GM15510 (cell line): Measurements from ENCODE around the gene PRICKLE4.
A peak's percentile ranks its signal among the peaks of the same experiment; 100 is the strongest.

Experiments used
- POLR2A ChIP-seq: IDR thresholded peaks from 3 replicates; pipeline ENCODE4 v1.6.1; 2011; ENCODE audit warnings: borderline replicate concordance; ENCODE audit not compliant: insufficient read length; ENCODE audit errors: extremely low read depth

Gene PRICKLE4, protein sequence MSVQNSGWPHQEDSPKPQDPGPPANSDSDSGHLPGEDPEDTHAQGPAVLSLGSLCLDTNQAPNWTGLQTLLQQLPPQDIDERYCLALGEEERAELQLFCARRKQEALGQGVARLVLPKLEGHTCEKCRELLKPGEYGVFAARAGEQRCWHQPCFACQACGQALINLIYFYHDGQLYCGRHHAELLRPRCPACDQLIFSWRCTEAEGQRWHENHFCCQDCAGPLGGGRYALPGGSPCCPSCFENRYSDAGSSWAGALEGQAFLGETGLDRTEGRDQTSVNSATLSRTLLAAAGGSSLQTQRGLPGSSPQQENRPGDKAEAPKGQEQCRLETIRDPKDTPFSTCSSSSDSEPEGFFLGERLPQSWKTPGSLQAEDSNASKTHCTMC

DNA sequence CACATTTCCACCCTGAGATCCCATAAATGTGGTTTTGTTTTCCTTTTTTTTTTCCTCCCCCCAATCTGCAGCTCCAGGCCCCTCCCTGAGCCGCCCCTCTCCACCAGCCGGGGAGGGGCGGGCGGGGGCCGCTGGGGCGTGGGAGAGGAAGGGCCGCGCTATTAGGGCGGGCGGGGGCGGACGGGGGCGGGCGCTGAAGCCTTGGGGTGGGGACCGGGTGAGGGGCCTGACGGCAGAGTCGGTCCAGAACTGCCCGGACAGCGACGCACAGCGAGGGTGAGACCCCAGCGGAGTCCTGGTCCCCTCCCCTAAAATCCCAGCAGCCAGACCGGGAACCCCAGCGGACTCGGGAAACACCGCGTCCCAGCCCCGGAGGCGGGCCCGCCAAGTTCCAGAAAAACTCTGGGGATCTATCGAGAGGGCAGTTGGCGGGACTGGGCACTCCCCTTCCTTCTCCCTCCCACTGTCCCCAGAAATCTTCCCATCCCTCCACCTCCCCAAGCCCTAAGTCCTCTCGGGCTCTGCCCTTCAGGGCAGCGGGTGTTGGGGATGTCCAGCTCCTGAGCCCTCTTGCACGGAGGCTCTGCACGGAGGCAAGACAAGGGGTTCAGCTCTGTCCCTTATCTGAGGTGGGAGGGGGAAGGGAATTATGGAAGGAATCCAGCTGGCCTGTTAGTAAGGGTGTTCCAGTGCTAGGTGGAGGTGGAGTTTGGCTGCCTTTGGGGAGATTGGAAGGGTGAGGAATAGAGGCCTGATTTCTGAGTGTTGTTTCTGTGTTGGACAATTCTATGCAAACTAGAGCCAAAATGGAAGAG is at the start of gene PRICKLE4:
Gene PRICKLE4, plus strand, starts transcription at position 232 of the 815 bp plus-strand sequence. CDS start 2,692 bp downstream, outside the sequence.
- TF ChIP-seq POLR2A = no peak

DNA sequence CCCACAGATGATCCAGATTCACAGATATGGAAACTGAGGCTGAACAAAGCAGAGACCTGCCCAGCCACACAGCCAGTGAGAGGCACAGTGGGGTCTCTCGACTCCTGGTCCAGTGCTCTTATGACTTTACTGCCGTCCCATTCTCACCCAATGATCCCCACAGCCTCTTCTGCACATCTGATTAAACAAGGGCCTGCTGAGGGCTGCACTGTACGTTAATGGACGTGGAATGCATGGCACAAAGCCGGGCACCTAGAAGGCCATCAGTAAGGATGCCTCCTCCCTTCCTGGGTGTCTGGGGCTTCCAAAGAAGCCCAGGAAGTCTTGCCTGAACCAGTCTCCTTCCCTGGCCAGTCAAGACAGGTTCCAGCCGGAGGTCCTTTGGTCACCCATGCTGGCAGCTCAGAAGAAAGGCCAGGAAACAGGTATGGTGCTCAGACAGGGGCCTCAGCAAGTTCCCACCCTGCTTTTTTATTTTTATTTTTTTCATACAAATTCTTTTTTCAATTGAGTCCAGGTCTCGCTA is 49.0 kb upstream of the PRICKLE4 start:
- TF ChIP-seq POLR2A = no peak

DNA sequence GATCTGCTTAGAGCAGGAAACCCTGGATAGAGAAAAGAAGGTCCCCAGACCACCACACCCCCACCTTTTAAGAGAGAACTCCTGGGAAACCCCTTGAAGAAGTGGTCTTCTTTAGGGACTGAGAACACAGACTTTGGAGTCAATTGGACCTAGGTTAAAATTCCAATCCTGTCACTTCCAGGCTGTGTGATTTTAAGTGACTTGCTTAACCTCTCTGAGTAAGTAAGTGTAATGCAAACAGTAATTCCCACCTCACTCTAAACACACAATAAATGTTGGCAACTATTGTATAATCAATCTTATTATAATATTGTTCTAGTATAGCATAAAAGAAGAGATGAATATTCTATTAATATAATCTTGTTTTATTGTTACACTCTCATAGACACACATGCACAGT is 48.4 kb upstream of the PRICKLE4 start:
- no peak for TF ChIP-seq POLR2A

DNA sequence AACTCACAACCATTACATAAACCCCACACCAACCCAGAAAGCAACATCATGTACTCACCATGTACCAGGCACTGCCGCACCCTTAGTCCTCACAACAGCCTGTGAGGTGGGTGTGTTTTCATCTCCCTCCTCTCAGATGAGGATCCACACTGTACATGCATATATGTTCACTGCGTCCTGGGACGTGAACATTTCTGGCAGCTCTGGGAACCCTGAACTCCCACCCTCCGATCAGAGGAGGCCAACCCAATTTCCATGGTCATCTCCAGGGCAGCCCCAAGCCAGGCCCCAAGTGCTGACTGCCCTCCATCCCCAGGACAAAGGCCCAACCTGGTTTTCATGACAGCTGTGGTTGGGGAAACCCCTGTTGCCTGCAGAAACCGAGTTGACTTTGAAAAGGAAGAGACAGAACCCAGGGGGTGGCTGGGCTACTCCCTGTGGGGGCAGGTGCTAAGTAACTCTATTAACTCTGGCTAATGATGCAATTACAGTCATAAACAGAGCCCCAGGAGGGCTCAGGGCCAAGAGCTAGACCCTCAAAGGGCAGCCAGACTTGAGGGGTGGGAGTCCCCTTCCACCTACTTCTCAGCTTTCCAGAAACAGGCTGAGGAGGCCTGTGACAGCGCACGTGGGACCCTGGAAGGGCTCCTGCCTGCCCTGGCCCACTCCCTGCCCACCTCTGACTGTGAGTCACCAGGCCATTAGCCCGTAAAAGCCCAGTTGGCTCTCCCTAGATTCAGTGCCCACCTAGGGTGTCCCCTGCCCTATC is 47.8 kb upstream of the PRICKLE4 start:
- peak; percentile 37 for TF ChIP-seq POLR2A

DNA sequence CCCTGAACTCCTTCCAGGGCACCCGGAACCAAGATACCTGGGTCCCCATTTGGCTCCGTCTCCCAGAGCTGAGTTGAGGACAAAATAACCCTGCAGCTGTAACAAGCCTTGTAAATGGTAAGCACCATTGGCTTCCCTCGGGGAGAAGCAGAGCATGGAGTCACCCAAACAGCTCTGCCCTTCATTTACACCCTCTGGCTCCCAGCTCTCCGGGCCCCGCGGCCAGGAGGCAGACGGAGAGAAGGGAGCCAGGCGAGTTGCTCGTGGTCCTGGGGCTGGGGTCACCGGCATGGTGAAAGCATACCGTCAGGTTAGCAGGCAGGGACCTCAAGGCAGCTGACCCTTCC is 47.2 kb upstream of the PRICKLE4 start:
- no peak for TF ChIP-seq POLR2A

DNA sequence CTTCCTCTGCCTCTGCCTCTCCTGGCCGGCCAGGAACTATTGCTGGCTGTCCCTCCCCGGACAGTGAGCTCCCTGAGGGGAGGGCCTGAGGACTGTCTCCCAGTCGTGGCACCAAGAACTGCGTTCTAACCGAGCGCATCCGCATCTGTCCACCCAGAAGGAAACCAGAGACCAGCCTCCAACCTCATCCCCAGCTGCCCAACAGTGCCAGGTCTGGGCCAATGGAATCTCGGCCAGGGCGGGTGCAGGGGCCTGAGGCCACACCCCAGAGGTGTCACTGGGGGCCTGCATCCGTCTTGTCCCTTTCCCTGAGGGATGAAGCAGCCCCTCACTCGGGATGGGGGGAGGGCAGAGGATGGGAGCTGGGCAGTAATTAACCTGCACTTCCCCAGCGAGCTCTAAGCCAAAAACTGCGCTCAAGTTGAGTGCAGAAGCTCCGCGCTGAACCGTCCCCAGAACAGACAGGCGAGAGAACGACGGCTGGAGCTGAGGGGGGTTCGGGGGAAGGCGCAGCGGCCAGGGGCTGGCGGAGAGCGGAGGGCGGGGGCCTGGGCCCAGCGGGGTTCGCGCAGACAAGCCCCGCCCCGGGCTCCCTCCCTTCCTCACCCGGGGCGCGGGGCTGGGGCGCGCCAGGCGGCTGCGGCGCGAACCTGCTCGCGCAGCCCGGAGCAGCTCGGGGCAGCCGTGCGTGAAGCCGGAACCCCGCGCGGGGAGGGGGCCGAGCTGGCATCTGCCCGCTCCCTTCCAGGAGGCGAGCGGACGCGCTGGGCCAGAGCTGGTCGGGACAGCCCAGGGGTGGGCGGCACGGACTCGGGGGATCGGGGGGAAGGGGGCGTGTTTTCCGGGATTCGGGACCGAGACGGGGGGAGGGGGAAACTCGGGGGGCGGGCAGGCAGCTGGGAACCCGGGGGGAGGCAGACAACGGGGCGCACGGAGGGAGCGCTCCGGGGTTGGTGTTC is 46.6 kb upstream of the PRICKLE4 start:
- TF ChIP-seq POLR2A = peak; percentile 62

DNA sequence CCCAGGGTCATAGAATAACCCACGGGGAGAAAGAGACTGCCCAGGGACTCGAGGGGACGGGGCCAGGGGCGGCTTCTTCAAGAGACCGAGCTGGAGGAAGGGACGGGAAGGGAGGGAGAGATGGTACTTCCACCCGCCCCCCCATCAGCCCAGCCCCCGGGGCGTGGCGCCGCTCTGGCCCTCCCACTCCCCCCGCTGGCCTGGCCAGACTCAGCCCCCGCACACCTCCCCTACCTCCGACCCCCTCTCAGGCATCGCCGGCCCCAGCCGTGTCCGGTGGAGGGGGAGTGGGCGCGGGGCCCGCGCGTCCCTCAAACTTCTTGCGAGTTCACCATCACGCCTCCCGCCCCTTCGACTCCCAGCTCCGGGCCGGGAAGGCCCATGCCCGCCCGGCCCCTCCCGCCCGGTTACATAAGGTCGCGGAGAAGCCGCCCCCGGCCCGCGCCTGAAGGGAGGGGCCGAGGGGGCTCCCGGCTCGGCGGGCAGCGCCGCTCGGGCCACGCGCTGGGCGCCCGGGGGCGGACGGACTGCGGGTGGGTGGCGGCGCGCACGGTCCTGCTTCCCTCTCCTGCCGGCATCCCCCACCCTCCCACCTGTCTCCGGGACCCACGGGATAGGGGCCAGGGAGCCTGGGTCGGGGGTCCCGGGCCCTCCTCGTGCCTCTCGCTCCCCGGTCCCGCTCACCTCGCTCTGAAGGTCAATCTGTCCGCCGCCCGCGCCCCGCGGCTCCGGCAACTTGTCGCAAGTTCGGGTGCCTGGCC is 45.7 kb upstream of the PRICKLE4 start:
- TF ChIP-seq POLR2A = peak; percentile 50

DNA sequence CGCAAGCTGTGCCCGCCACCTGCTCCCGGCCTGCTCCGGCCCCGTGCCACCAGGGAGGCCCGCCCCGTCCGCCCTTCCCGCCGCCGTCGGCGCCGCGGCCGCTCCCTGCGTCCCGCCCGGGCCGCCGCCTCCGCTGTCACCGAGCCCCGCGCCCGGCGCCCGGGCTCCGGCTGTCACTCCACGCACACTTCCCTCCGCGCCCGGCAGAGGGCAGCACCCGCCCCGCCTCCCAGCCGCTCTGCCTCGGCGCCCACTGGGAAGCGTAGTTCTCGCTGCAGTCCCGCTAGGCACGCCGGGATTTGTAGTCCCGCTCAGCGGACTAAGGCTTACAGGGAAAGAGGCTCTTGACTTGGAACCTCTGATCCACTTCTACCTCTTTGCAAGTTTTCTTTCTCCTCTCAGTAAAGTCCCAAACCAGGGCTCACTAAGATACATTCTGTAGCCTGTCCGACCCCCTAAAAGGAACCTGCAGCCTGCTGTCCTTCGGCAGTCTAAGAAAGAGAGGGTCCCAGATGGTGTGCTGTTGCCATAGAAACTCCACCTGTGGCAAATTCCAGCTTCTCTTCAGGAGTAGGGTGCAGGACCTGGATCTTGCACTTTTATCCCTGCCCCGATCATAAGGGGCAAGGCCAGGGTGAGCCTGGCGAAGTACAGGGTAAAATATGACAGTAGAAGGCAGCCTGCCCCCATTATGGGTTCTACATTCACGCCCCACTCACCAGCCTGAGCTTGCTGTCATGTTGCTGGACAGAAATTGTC is 45.0 kb upstream of the PRICKLE4 start, which contains the start of gene TFEB:
Gene TFEB, minus strand, starts transcription at position 182 of the 759 bp plus-strand sequence. CDS start 44,395 bp downstream, outside the sequence.
- TF ChIP-seq POLR2A = peak; percentile 35

DNA sequence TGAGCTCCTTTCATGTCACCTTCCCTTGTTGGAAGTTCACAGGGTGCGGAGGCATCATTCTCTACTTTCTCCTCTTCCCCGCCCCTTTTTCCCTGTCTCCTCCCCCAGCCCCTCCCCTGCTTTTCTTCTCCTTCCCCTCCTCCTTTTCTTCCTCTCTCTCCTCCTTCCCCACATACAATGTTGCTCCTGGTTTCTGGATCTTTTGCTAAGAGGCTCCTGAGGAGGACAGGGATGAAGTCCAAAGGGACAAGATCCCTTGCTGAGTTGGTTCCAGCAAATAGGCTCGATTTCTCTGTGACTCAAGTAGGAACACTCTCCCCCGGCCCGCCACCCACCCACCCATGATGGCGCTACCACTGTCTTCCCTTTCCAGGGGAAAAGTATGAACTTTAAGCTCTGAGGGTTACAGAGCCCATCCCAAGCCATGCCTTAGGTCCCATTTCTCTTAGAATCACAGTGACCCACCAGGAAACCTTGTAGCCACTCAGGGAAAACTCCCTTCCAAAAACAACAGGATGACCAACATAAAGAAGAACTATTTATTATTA is 44.3 kb upstream of the PRICKLE4 start:
- no peak for TF ChIP-seq POLR2A

DNA sequence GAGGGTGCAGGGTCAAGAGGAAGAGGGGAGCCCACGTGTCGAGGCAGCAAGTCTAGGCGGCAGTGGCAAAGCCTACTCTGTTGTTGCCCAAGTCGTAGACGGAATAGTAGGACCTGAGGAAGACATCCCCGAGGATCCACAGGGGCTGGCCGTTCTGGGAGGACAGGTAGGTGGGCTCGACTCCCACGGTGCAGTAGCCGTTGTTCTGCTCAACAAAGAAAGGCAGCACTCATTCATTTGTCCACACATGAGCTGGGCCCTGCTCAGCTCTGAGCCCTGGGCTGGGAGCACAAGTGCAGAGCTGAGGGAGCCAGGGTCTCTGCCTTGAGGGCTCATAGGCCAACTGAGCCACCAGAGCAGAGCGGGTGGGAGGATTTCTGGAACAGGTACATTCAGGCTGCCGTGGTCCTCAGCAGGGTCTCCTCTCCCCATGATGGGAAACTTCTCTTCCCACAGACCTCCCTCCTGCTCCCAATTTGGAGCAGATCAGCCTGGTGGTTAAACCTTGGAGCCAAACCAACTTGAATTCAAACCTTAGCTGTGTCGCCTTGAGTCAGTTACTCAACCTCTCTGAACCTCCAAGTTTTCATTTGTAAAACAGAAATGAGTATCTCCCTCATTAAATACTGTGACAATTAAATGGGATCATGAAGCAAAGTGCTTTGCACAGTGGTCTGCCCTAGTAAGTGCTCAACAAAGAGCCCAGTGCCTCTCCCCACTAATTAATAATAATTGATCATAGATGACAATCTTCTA is 43.6 kb upstream of the PRICKLE4 start:
- no peak for TF ChIP-seq POLR2A

DNA sequence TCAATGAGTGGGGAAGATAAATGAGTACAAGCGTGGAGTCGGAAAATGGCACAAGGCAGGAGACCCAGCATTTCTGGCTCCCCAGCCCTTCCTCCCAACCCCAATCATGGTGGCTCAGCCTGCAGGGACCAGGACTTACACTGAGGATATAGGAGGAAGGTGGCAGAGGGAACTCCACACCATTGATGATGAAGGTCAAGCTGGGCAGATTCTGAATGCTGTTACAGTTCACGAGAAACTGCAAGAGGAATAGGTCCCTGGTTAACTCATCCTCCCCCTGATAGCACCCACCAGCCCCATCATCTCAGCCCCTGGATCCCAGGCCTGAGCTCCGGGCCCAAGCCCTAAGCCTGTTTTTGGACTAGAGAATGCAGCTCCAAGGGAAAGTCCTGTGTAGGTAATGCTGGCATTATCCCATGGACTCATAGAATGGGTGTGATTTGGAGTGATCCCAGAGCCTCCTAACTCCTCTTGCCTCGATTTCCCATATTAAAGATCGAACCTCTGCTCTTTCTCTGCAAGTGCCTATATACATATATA is 42.9 kb upstream of the PRICKLE4 start:
- TF ChIP-seq POLR2A = no peak
